ENCODE data around the gene CLASP1. TPM values are rescaled to one million over a fixed set of nuclear protein-coding genes. Genes with fewer than 3 reads are reported as not detected.

The CLASP1 gene
- total RNA-seq, 1 experiment from 2014 or later: 49.2 TPM

DNA sequence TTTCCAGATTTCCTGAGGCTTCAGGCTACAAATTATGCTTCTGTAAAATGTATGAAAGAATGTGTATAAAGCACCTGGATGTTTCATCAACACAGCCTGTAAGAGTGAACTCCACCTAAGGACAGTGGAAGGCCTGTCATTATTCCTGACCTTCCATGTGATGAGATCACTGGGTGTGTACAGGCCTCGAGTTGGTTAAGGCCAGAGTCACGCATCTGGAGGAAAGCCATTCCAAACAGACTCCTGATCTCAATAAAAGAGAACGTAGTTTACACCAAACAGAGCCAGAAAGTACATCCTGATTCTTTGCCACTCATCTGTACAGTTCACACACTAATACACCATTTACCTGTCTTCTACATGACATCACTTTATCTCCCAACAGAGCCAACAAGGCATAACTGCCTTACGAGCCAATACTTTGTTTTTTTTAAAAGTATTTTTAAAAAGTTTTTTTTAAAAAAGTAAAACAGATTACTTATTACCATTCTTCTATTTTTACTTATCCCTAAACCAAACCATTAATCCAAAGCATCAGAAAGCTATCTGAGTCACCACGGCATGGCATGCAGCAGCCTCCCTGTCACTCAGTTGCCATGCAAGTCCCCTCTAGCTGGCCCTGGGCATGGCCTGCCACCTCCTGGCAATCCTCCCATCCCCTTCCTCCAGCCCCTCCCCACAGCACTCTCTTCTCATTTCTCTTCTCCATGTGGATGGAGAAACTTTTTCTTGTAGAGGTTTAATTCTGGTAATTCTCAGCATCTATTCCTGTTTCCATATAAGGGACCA is 285.4 kb downstream of the CLASP1 start:
- ATAC-seq (peak; percentile 67; the same call in 1 of the 2 replicates), DNase-seq (ENCODE audit: low read depth, low spot score) (peak; percentile 77)
- in situ Hi-C loops (cut with HindIII; ENCODE audit: low pct_unique_long_range_greater_than_20kb, low sequenced_read_pairs): no loop called here
- H3K4me3 ChIP-seq (ENCODE audit: low read depth in 2 of 2, low read length in 2 of 2): no peak overlapping the region
- no peak for TF ChIP-seq TCF7L2 (IDR thresholded peaks at IDR 0.05; ENCODE audit: low read depth, low read length)
- no peak for TF ChIP-seq POLR2AphosphoS5 (IDR thresholded peaks at IDR 0.05; ENCODE audit: low read depth, low read length)
- TF ChIP-seq, protein P1, sequence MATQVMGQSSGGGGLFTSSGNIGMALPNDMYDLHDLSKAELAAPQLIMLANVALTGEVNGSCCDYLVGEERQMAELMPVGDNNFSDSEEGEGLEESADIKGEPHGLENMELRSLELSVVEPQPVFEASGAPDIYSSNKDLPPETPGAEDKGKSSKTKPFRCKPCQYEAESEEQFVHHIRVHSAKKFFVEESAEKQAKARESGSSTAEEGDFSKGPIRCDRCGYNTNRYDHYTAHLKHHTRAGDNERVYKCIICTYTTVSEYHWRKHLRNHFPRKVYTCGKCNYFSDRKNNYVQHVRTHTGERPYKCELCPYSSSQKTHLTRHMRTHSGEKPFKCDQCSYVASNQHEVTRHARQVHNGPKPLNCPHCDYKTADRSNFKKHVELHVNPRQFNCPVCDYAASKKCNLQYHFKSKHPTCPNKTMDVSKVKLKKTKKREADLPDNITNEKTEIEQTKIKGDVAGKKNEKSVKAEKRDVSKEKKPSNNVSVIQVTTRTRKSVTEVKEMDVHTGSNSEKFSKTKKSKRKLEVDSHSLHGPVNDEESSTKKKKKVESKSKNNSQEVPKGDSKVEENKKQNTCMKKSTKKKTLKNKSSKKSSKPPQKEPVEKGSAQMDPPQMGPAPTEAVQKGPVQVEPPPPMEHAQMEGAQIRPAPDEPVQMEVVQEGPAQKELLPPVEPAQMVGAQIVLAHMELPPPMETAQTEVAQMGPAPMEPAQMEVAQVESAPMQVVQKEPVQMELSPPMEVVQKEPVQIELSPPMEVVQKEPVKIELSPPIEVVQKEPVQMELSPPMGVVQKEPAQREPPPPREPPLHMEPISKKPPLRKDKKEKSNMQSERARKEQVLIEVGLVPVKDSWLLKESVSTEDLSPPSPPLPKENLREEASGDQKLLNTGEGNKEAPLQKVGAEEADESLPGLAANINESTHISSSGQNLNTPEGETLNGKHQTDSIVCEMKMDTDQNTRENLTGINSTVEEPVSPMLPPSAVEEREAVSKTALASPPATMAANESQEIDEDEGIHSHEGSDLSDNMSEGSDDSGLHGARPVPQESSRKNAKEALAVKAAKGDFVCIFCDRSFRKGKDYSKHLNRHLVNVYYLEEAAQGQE (IDR thresholded peaks at IDR 0.05; ENCODE audit: insufficient read depth in 1 of 2, low read depth in 2 of 2, low read length in 1 of 2): no peak
- TF ChIP-seq SIN3A (IDR thresholded peaks at IDR 0.05; ENCODE audit: borderline replicate concordance, insufficient read depth, low read depth, low read length): no peak
- TF ChIP-seq, protein P2, sequence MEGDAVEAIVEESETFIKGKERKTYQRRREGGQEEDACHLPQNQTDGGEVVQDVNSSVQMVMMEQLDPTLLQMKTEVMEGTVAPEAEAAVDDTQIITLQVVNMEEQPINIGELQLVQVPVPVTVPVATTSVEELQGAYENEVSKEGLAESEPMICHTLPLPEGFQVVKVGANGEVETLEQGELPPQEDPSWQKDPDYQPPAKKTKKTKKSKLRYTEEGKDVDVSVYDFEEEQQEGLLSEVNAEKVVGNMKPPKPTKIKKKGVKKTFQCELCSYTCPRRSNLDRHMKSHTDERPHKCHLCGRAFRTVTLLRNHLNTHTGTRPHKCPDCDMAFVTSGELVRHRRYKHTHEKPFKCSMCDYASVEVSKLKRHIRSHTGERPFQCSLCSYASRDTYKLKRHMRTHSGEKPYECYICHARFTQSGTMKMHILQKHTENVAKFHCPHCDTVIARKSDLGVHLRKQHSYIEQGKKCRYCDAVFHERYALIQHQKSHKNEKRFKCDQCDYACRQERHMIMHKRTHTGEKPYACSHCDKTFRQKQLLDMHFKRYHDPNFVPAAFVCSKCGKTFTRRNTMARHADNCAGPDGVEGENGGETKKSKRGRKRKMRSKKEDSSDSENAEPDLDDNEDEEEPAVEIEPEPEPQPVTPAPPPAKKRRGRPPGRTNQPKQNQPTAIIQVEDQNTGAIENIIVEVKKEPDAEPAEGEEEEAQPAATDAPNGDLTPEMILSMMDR (IDR thresholded peaks at IDR 0.05): no peak
- H3K27ac ChIP-seq (ENCODE audit: low read length): no peak overlapping the region
- no TSS peak for BruUV-seq (replicated peaks)
- no peaks in the 10 kb centered on the region for H3K9me3 ChIP-seq (ENCODE audit: control insufficient read depth, insufficient read depth, low read depth, low read length)
- ChIA-PET CTCF (no interaction called here), POLR2A (no interaction called here)
- no peaks in the 10 kb centered on the region for H3K36me3 ChIP-seq (ENCODE audit: control insufficient read depth, insufficient read depth, low read length)
- H3K4me1 ChIP-seq (ENCODE audit: control insufficient read depth, insufficient read depth, low read length): peaks cover 30% of the 10 kb centered on the region
- intact Hi-C loops (cut with micrococcal nuclease; ENCODE audit: unreplicated experiment): no loop called here
- H3K27me3 ChIP-seq (ENCODE audit: control insufficient read depth, insufficient read depth, low read length): no peaks in the 10 kb centered on the region

DNA sequence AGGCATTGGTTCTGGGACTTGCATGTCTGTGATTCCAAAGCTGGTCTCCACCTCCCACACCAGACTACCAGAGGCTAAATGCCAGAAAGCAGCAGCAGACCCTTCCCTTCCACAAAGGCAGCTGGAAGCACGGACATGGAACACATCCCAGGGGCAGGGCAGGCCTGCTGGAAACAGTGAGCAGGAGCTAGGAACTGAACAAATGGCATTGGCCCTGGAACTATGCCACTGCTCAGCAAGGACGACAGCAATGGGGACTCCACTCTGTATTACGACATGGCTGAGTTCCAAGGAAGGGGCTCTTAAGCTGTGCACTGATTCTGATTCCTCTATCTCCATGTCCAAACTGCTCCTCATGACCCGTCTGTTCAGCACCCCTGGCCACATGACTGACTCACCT is 286.5 kb downstream of the CLASP1 start:
- TF ChIP-seq POLR2AphosphoS5 (IDR thresholded peaks at IDR 0.05; ENCODE audit: low read depth, low read length) (no peak), TCF7L2 (IDR thresholded peaks at IDR 0.05; ENCODE audit: low read depth, low read length) (no peak), SIN3A (IDR thresholded peaks at IDR 0.05; ENCODE audit: borderline replicate concordance, insufficient read depth, low read depth, low read length) (no peak)
- TF ChIP-seq, protein P1 (IDR thresholded peaks at IDR 0.05; ENCODE audit: insufficient read depth in 1 of 2, low read depth in 2 of 2, low read length in 1 of 2): no peak
- TF ChIP-seq, protein P2 (IDR thresholded peaks at IDR 0.05): no peak
- no TSS peak for BruUV-seq (replicated peaks)
- Histone ChIP-seq H3K27me3 (ENCODE audit: control insufficient read depth, insufficient read depth, low read length) (no peaks in the 10 kb centered on the region), H3K4me3 (ENCODE audit: low read depth in 2 of 2, low read length in 2 of 2) (no peak overlapping the region), H3K4me1 (ENCODE audit: control insufficient read depth, insufficient read depth, low read length) (peaks cover 30% of the 10 kb centered on the region), H3K27ac (ENCODE audit: low read length) (no peak overlapping the region), H3K9me3 (ENCODE audit: control insufficient read depth, insufficient read depth, low read depth, low read length) (no peaks in the 10 kb centered on the region), H3K36me3 (ENCODE audit: control insufficient read depth, insufficient read depth, low read length) (no peaks in the 10 kb centered on the region)
- intact Hi-C loops (cut with micrococcal nuclease; ENCODE audit: unreplicated experiment): no loop called here
- in situ Hi-C loops (cut with HindIII; ENCODE audit: low pct_unique_long_range_greater_than_20kb, low sequenced_read_pairs): no loop called here
- CTCF ChIA-PET: no interaction called here
- ATAC-seq: no peak
- no peak for DNase-seq (ENCODE audit: low read depth, low spot score)
- POLR2A ChIA-PET: no interaction called here
